Measurements from ENCODE around the gene NAV2. TPM values are rescaled to one million over a fixed set of nuclear protein-coding genes. Genes with fewer than 3 reads are reported as not detected.

NAV2 gene
- total RNA-seq, 1 experiment from 2014 or later: 22.7 TPM

- BruUV-seq (replicated peaks): no TSS peak
- intact Hi-C loops (cut with micrococcal nuclease; ENCODE audit: unreplicated experiment) (no loop called here), in situ Hi-C loops (cut with HindIII; ENCODE audit: low pct_unique_long_range_greater_than_20kb, low sequenced_read_pairs) (no loop called here)
- Histone ChIP-seq H3K4me1 (ENCODE audit: control insufficient read depth, insufficient read depth, low read length) (no peaks in the 10 kb centered on the region), H3K36me3 (ENCODE audit: control insufficient read depth, insufficient read depth, low read length) (no peaks in the 10 kb centered on the region), H3K4me3 (ENCODE audit: low read depth in 2 of 2, low read length in 2 of 2) (no peak overlapping the region), H3K27ac (ENCODE audit: low read length) (no peak overlapping the region), H3K27me3 (ENCODE audit: control insufficient read depth, insufficient read depth, low read length) (no peaks in the 10 kb centered on the region), H3K9me3 (ENCODE audit: control insufficient read depth, insufficient read depth, low read depth, low read length) (no peaks in the 10 kb centered on the region)
- ATAC-seq (no peak), DNase-seq (ENCODE audit: low read depth, low spot score) (no peak)
- ChIA-PET POLR2A (interaction anchor here (0.6 to 0.7 kb wide), 2 partner anchors 169 to 213 kb away, joined by 3 to 5 read pairs; no protein-coding TSS in a partner anchor), CTCF (no interaction called here)
- TF ChIP-seq TCF7L2 (IDR thresholded peaks at IDR 0.05; ENCODE audit: low read depth, low read length): no peak
- no peak for TF ChIP-seq POLR2AphosphoS5 (IDR thresholded peaks at IDR 0.05; ENCODE audit: low read depth, low read length)
- TF ChIP-seq REST (IDR thresholded peaks at IDR 0.05; ENCODE audit: insufficient read depth in 1 of 2, low read depth in 2 of 2, low read length in 1 of 2): no peak
- TF ChIP-seq SIN3A (IDR thresholded peaks at IDR 0.05; ENCODE audit: borderline replicate concordance, insufficient read depth, low read depth, low read length): no peak
- TF ChIP-seq, protein P1, sequence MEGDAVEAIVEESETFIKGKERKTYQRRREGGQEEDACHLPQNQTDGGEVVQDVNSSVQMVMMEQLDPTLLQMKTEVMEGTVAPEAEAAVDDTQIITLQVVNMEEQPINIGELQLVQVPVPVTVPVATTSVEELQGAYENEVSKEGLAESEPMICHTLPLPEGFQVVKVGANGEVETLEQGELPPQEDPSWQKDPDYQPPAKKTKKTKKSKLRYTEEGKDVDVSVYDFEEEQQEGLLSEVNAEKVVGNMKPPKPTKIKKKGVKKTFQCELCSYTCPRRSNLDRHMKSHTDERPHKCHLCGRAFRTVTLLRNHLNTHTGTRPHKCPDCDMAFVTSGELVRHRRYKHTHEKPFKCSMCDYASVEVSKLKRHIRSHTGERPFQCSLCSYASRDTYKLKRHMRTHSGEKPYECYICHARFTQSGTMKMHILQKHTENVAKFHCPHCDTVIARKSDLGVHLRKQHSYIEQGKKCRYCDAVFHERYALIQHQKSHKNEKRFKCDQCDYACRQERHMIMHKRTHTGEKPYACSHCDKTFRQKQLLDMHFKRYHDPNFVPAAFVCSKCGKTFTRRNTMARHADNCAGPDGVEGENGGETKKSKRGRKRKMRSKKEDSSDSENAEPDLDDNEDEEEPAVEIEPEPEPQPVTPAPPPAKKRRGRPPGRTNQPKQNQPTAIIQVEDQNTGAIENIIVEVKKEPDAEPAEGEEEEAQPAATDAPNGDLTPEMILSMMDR (IDR thresholded peaks at IDR 0.05): no peak
Measured at GRCh38 chr11:19989191-19989590, 276.6 kb downstream of the NAV2 start.

GRCh38 chr11:19992162-19992561, 279.5 kb downstream of the NAV2 start:
- no peaks in the 10 kb centered on the region for H3K36me3 ChIP-seq (ENCODE audit: control insufficient read depth, insufficient read depth, low read length)
- DNase-seq (ENCODE audit: low read depth, low spot score): no peak
- ChIA-PET POLR2A (no interaction called here), CTCF (no interaction called here)
- no TSS peak for BruUV-seq (replicated peaks)
- in situ Hi-C loops (cut with HindIII; ENCODE audit: low pct_unique_long_range_greater_than_20kb, low sequenced_read_pairs): no loop called here
- TF ChIP-seq SIN3A (IDR thresholded peaks at IDR 0.05; ENCODE audit: borderline replicate concordance, insufficient read depth, low read depth, low read length): no peak
- TF ChIP-seq REST (IDR thresholded peaks at IDR 0.05; ENCODE audit: insufficient read depth in 1 of 2, low read depth in 2 of 2, low read length in 1 of 2): no peak
- no peak for TF ChIP-seq POLR2AphosphoS5 (IDR thresholded peaks at IDR 0.05; ENCODE audit: low read depth, low read length)
- TF ChIP-seq, protein P1 (IDR thresholded peaks at IDR 0.05): no peak
- ATAC-seq: no peak
- intact Hi-C loops (cut with micrococcal nuclease; ENCODE audit: unreplicated experiment): no loop called here
- no peaks in the 10 kb centered on the region for H3K4me1 ChIP-seq (ENCODE audit: control insufficient read depth, insufficient read depth, low read length)
- no peak overlapping the region for H3K27ac ChIP-seq (ENCODE audit: low read length)
- H3K27me3 ChIP-seq (ENCODE audit: control insufficient read depth, insufficient read depth, low read length): no peaks in the 10 kb centered on the region
- no peaks in the 10 kb centered on the region for H3K9me3 ChIP-seq (ENCODE audit: control insufficient read depth, insufficient read depth, low read depth, low read length)
- H3K4me3 ChIP-seq (ENCODE audit: low read depth in 2 of 2, low read length in 2 of 2): no peak overlapping the region
